Activated CD8-positive, alpha-beta memory T cell treated with anti-CD3 and anti-CD28 coated beads for 4 hours (primary cell): ENCODE data around the gene ALDH4A1.
"Not testable (repeated sequence)": the region's sequence is repeated elsewhere in the genome, so short reads cannot be mapped to it uniquely, and the experiment has no call there.

Experiments used
- DNase-seq, 2 donors: peaks; one replicate each; pipeline ENCODE4 v3.0.0-alpha.2; 2020; ENCODE audit warnings: low read depth in 2 of 2

The ALDH4A1 gene

GRCh38 chr1:18901147-18901951, 1.0 kb downstream of the ALDH4A1 start:
- DNase-seq, result no peak

GRCh38 chr1:18900303-18900841, 2.0 kb downstream of the ALDH4A1 start:
- DNase-seq, result no peak

- DNase-seq, result no peak
Observed at GRCh38 chr1:18899363-18900049, 2.8 kb downstream of the ALDH4A1 start.

GRCh38 chr1:18898567-18898966, 3.8 kb downstream of the ALDH4A1 start:
- DNase-seq, result no peak

GRCh38 chr1:18895317-18895716, 7.0 kb downstream of the ALDH4A1 start:
- DNase-seq, result no peak

- no peak for DNase-seq
Observed at GRCh38 chr1:18893120-18893519, 9.2 kb downstream of the ALDH4A1 start.

- DNase-seq, result not testable (repeated sequence)
Observed at GRCh38 chr1:18891858-18892257, 10.5 kb downstream of the ALDH4A1 start.

- no peak for DNase-seq
Observed at GRCh38 chr1:18891426-18891780, 11.0 kb downstream of the ALDH4A1 start.

- DNase-seq, result no peak
Observed at GRCh38 chr1:18890706-18891425, 11.5 kb downstream of the ALDH4A1 start.

- DNase-seq, result no peak
Observed at GRCh38 chr1:18886003-18886335, 16.4 kb downstream of the ALDH4A1 start.

GRCh38 chr1:18885311-18886002, 16.9 kb downstream of the ALDH4A1 start:
- DNase-seq, result no peak

GRCh38 chr1:18884727-18885126, 17.6 kb downstream of the ALDH4A1 start:
- DNase-seq, result no peak

- no peak for DNase-seq
Observed at GRCh38 chr1:18884419-18884717, 18.0 kb downstream of the ALDH4A1 start.

- DNase-seq, result peak; percentile 41 to 55
Observed at GRCh38 chr1:18883636-18884418, 18.5 kb downstream of the ALDH4A1 start.

GRCh38 chr1:18883079-18883478, 19.3 kb downstream of the ALDH4A1 start:
- no peak for DNase-seq

GRCh38 chr1:18882486-18882885, 19.9 kb downstream of the ALDH4A1 start:
- DNase-seq, result no peak

- DNase-seq, result no peak
Observed at GRCh38 chr1:18881642-18882431, 20.5 kb downstream of the ALDH4A1 start.

- DNase-seq, result no peak
Observed at GRCh38 chr1:18881164-18881563, 21.2 kb downstream of the ALDH4A1 start.

GRCh38 chr1:18880585-18880984, 21.8 kb downstream of the ALDH4A1 start:
- no peak for DNase-seq

GRCh38 chr1:18879791-18880309, 22.5 kb downstream of the ALDH4A1 start:
- no peak for DNase-seq
